ENCODE measurements around the gene RSRC2. TPM values are rescaled to one million over a fixed set of nuclear protein-coding genes. Genes with fewer than 3 reads are reported as not detected.
A peak's percentile ranks its signal among the peaks of the same experiment; 100 is the strongest.

RSRC2 gene
- total RNA-seq, 2 donors from 2014 or later = 71.5 to 97.6 TPM

GRCh38 chr12:122527478-122527944, 775 bp upstream of the RSRC2 start:
- TF ChIP-seq, protein P1, sequence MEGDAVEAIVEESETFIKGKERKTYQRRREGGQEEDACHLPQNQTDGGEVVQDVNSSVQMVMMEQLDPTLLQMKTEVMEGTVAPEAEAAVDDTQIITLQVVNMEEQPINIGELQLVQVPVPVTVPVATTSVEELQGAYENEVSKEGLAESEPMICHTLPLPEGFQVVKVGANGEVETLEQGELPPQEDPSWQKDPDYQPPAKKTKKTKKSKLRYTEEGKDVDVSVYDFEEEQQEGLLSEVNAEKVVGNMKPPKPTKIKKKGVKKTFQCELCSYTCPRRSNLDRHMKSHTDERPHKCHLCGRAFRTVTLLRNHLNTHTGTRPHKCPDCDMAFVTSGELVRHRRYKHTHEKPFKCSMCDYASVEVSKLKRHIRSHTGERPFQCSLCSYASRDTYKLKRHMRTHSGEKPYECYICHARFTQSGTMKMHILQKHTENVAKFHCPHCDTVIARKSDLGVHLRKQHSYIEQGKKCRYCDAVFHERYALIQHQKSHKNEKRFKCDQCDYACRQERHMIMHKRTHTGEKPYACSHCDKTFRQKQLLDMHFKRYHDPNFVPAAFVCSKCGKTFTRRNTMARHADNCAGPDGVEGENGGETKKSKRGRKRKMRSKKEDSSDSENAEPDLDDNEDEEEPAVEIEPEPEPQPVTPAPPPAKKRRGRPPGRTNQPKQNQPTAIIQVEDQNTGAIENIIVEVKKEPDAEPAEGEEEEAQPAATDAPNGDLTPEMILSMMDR (IDR thresholded peaks at IDR 0.05) = no peak
- DNase-seq (ENCODE audit: low spot score) = no peak
- Histone ChIP-seq H3K4me3 (peak overlapping the region; percentile 92), H3K4me1 (ENCODE audit: control insufficient read depth in 1 of 2, low read depth in 2 of 2) (peaks cover 23 to 39% of the 10 kb centered on the region in 2 donors), H3K27ac (peak overlapping the region in 1 of 2 donors; percentile 1), H3K27me3 (replicated peaks; ENCODE audit: insufficient read depth) (no peaks in the 10 kb centered on the region), H3K36me3 (no peaks in the 10 kb centered on the region), H3K9me3 (no peaks in the 10 kb centered on the region)
- ATAC-seq (ENCODE audit: insufficient number of reproducible peaks, low FRiP score, low read depth) = no peak

GRCh38 chr12:122523846-122524718, 2.7 kb downstream of the RSRC2 start:
- Histone ChIP-seq H3K4me1 (ENCODE audit: control insufficient read depth in 1 of 2, low read depth in 2 of 2) (peaks cover 29 to 51% of the 10 kb centered on the region in 2 donors), H3K27ac (peak overlapping the region in 1 of 2 donors; percentile 62), H3K27me3 (replicated peaks; ENCODE audit: insufficient read depth) (no peaks in the 10 kb centered on the region), H3K36me3 (peaks cover 22% of the 10 kb centered on the region), H3K9me3 (no peaks in the 10 kb centered on the region), H3K4me3 (peak overlapping the region; percentile 70)
- DNase-seq (ENCODE audit: low spot score) = no peak
- ATAC-seq (ENCODE audit: insufficient number of reproducible peaks, low FRiP score, low read depth) = no peak
- TF ChIP-seq, protein P1 (IDR thresholded peaks at IDR 0.05) = no peak

DNA sequence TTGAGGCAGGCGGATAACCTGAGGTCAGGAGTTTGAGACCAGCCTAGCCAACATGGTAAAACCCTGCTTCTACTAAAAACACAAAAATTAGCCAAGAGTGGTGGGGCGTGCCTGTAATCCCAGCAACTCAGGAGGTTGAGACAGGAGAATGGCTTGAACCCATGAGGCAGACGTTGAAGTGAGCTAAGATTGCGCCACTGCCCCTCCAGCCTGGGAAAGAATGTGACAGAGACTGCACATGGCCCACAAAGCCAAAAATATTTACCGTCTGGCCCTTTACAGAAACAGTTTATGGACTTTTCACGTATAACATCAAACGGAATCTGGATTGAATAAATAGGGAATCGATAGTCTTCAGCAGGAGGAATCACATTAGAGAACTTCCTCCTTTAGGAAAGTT, 3.5 kb downstream of the RSRC2 start:
- Histone ChIP-seq H3K4me1 (ENCODE audit: control insufficient read depth in 1 of 2, low read depth in 2 of 2) (peaks cover 29 to 51% of the 10 kb centered on the region in 2 donors), H3K9me3 (no peaks in the 10 kb centered on the region), H3K27ac (no peak overlapping the region), H3K4me3 (peak overlapping the region; percentile 70), H3K27me3 (replicated peaks; ENCODE audit: insufficient read depth) (no peaks in the 10 kb centered on the region), H3K36me3 (peaks cover 30% of the 10 kb centered on the region)
- no peak for ATAC-seq (ENCODE audit: insufficient number of reproducible peaks, low FRiP score, low read depth)
- TF ChIP-seq, protein P1 (IDR thresholded peaks at IDR 0.05) = no peak
- no peak for DNase-seq (ENCODE audit: low spot score)

- no peaks in the 10 kb centered on the region for H3K9me3 ChIP-seq
- TF ChIP-seq, protein P1 (IDR thresholded peaks at IDR 0.05) = no peak
- no peak for DNase-seq (ENCODE audit: low spot score)
- H3K36me3 ChIP-seq = peaks cover 56% of the 10 kb centered on the region
- no peak overlapping the region for H3K4me3 ChIP-seq
- H3K27me3 ChIP-seq (replicated peaks; ENCODE audit: insufficient read depth) = no peaks in the 10 kb centered on the region
- peaks cover 25 to 41% of the 10 kb centered on the region in 2 donors for H3K4me1 ChIP-seq (ENCODE audit: control insufficient read depth in 1 of 2, low read depth in 2 of 2)
- no peak overlapping the region for H3K27ac ChIP-seq
- no peak for ATAC-seq (ENCODE audit: insufficient number of reproducible peaks, low FRiP score, low read depth)
These were observed 6.1 kb downstream of the RSRC2 start for GRCh38 chr12:122520676-122521075.

DNA sequence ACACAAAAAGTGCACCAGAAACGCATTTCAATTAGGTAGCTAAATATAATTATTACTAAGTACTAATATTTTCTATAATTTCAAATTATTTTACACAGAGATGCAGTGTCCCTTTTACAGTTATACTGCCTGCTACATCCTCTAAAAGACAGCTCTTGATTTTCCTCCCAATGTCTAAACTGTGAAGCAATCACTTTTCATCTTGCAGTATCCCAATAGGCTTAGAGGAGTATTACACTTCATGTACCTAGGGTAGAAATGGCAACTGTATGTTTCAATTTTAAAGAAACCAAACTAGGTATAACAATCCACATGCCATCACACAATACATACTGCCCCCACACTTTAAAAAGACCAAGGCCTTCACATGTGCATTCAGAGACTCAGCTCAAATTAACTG, 7.3 kb downstream of the RSRC2 start:
- H3K4me1 ChIP-seq (ENCODE audit: control insufficient read depth in 1 of 2, low read depth in 2 of 2) = peaks cover 18 to 31% of the 10 kb centered on the region in 2 donors
- no peaks in the 10 kb centered on the region for H3K27me3 ChIP-seq (replicated peaks; ENCODE audit: insufficient read depth)
- peaks cover 64% of the 10 kb centered on the region for H3K36me3 ChIP-seq
- no peaks in the 10 kb centered on the region for H3K9me3 ChIP-seq
- H3K4me3 ChIP-seq = no peak overlapping the region
- no peak for ATAC-seq (ENCODE audit: insufficient number of reproducible peaks, low FRiP score, low read depth)
- DNase-seq (ENCODE audit: low spot score) = no peak
- TF ChIP-seq, protein P1 (IDR thresholded peaks at IDR 0.05) = no peak
- H3K27ac ChIP-seq = no peak overlapping the region

Measured in thoracic aorta (tissue), 2 donors.